Measurements from ENCODE around the gene AHI1. TPM values are rescaled to one million over a fixed set of nuclear protein-coding genes. Genes with fewer than 3 reads are reported as not detected.

AHI1 gene
- total and polyA plus RNA-seq, 10 of the 15 experiments (the other 5 are each of a cell fraction or from before 2014, with no cell fraction given) = 3.2 to 9.5 (median 4.6) TPM

DNA sequence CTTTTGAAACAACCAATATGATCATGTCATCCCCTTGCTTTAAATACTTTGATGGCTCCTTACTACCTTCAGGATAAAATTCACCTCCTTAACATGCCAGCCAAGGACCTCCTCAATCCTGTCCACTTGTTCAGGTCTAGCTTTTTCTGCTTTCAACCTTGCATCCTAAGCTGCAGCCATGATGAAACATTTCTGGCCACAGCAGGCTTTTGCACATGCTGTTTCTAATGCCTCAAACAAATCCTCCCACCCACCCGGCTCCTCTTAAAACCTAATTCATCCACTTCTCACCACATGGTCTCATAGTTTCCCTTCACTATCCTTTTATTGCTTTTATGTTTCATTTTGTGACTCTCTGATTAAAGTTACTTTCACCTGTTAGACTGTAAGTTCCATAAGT lies 191.9 kb downstream of the AHI1 start (continued):
- TF ChIP-seq, protein P1, sequence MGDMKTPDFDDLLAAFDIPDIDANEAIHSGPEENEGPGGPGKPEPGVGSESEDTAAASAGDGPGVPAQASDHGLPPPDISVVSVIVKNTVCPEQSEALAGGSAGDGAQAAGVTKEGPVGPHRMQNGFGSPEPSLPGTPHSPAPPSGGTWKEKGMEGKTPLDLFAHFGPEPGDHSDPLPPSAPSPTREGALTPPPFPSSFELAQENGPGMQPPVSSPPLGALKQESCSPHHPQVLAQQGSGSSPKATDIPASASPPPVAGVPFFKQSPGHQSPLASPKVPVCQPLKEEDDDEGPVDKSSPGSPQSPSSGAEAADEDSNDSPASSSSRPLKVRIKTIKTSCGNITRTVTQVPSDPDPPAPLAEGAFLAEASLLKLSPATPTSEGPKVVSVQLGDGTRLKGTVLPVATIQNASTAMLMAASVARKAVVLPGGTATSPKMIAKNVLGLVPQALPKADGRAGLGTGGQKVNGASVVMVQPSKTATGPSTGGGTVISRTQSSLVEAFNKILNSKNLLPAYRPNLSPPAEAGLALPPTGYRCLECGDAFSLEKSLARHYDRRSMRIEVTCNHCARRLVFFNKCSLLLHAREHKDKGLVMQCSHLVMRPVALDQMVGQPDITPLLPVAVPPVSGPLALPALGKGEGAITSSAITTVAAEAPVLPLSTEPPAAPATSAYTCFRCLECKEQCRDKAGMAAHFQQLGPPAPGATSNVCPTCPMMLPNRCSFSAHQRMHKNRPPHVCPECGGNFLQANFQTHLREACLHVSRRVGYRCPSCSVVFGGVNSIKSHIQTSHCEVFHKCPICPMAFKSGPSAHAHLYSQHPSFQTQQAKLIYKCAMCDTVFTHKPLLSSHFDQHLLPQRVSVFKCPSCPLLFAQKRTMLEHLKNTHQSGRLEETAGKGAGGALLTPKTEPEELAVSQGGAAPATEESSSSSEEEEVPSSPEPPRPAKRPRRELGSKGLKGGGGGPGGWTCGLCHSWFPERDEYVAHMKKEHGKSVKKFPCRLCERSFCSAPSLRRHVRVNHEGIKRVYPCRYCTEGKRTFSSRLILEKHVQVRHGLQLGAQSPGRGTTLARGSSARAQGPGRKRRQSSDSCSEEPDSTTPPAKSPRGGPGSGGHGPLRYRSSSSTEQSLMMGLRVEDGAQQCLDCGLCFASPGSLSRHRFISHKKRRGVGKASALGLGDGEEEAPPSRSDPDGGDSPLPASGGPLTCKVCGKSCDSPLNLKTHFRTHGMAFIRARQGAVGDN (IDR thresholded peaks at IDR 0.05) = no peak
- no peak for TF ChIP-seq EP300 (IDR thresholded peaks at IDR 0.05; ENCODE audit: borderline replicate concordance in 1 of 2, control insufficient read depth in 1 of 2, low read depth in 2 of 2, low read length in 2 of 2)
- TF ChIP-seq KDM1A (IDR thresholded peaks at IDR 0.05; ENCODE audit: borderline replicate concordance) = no peak
- TF ChIP-seq RAD51 (IDR thresholded peaks at IDR 0.05) = no peak

DNA sequence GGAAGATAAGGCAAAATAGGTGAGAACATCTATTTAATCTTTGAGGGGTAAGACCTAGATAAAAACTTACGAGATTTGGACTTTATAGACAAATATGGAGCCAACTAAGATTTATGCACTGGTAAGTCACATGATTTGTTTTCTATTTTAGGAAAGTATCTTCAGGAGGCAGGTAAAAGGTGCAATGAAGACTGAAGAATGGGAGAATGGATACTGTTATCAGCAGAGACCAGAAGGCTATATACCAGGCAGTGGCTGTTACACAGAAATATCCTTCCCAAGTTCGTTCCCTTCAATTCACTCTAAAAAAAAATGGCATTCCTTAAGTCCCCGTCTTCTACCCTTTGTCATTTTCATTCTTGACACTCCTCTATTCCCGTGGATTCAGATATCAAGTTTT lies 192.7 kb downstream of the AHI1 start:
- in situ Hi-C loops (cut with MboI) = no loop called here
- POLR2A ChIA-PET = no interaction called here

More for the DNA sequence above, 192.7 kb downstream of the AHI1 start:
- ChIA-PET SMC1A (ENCODE audit: uncharacterized antibody, unreplicated experiment) (interaction anchor here (1.0 kb wide), 1 partner anchor 84 kb away, joined by 3 read pairs; no protein-coding TSS in a partner anchor), CTCF (no interaction called here), RAD21 (ENCODE audit: unreplicated experiment) (no interaction called here)
- H3K4me1 ChIP-seq (ENCODE audit: control insufficient read depth, insufficient read depth, low read length) = no peaks in the 10 kb centered on the region
- H3K9ac ChIP-seq (ENCODE audit: control insufficient read depth, insufficient read depth, low read length) = no peak overlapping the region
- no peaks in the 10 kb centered on the region for H4K20me1 ChIP-seq (ENCODE audit: control insufficient read depth, insufficient read depth)
- H3K27me3 ChIP-seq (replicated peaks in 1 of 2; ENCODE audit: control insufficient read depth in 2 of 2, insufficient read depth in 2 of 2, low read length in 1 of 2) = no peaks in the 10 kb centered on the region
- H3K4me2 ChIP-seq (ENCODE audit: control insufficient read depth, insufficient read depth) = no peak overlapping the region
- H3K9me3 ChIP-seq (replicated peaks; ENCODE audit: control insufficient read depth, insufficient read depth, low read length) = no peaks in the 10 kb centered on the region
- BruUV-seq (replicated peaks) = no TSS peak
- ATAC-seq = no peak
- TF ChIP-seq CREB1 (IDR thresholded peaks at IDR 0.05; ENCODE audit: low read depth) (no peak), IRF4 (IDR thresholded peaks at IDR 0.05; ENCODE audit: low read depth, low read length) (no peak), SMC3 (IDR thresholded peaks at IDR 0.05; ENCODE audit: borderline replicate concordance, low read length) (no peak), SMAD1 (IDR thresholded peaks at IDR 0.05; ENCODE audit: low read depth, partially characterized antibody) (no peak), YY1 (IDR thresholded peaks at IDR 0.05; ENCODE audit: low read depth, low read length) (no peak), IKZF2 (IDR thresholded peaks at IDR 0.05) (no peak), ZNF24 (IDR thresholded peaks at IDR 0.05) (no peak)
- TF ChIP-seq, protein P2, sequence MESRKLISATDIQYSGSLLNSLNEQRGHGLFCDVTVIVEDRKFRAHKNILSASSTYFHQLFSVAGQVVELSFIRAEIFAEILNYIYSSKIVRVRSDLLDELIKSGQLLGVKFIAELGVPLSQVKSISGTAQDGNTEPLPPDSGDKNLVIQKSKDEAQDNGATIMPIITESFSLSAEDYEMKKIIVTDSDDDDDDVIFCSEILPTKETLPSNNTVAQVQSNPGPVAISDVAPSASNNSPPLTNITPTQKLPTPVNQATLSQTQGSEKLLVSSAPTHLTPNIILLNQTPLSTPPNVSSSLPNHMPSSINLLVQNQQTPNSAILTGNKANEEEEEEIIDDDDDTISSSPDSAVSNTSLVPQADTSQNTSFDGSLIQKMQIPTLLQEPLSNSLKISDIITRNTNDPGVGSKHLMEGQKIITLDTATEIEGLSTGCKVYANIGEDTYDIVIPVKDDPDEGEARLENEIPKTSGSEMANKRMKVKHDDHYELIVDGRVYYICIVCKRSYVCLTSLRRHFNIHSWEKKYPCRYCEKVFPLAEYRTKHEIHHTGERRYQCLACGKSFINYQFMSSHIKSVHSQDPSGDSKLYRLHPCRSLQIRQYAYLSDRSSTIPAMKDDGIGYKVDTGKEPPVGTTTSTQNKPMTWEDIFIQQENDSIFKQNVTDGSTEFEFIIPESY (IDR thresholded peaks at IDR 0.05) = no peak
- TF ChIP-seq, protein P3, sequence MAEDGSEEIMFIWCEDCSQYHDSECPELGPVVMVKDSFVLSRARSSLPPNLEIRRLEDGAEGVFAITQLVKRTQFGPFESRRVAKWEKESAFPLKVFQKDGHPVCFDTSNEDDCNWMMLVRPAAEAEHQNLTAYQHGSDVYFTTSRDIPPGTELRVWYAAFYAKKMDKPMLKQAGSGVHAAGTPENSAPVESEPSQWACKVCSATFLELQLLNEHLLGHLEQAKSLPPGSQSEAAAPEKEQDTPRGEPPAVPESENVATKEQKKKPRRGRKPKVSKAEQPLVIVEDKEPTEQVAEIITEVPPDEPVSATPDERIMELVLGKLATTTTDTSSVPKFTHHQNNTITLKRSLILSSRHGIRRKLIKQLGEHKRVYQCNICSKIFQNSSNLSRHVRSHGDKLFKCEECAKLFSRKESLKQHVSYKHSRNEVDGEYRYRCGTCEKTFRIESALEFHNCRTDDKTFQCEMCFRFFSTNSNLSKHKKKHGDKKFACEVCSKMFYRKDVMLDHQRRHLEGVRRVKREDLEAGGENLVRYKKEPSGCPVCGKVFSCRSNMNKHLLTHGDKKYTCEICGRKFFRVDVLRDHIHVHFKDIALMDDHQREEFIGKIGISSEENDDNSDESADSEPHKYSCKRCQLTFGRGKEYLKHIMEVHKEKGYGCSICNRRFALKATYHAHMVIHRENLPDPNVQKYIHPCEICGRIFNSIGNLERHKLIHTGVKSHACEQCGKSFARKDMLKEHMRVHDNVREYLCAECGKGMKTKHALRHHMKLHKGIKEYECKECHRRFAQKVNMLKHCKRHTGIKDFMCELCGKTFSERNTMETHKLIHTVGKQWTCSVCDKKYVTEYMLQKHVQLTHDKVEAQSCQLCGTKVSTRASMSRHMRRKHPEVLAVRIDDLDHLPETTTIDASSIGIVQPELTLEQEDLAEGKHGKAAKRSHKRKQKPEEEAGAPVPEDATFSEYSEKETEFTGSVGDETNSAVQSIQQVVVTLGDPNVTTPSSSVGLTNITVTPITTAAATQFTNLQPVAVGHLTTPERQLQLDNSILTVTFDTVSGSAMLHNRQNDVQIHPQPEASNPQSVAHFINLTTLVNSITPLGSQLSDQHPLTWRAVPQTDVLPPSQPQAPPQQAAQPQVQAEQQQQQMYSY (CRISPR knock-in tag; IDR thresholded peaks at IDR 0.05) = no peak
- 91% methylated on average over 4 of the region's 4 CpGs for WGBS (ENCODE audit: insufficient coverage, insufficient replicate concordance, low lambda C conversion rate, missing lambda C conversion rate)
- H3K27ac ChIP-seq (ENCODE audit: control insufficient read depth, insufficient read depth) = no peak overlapping the region
- H2AFZ ChIP-seq (ENCODE audit: control insufficient read depth, low read depth, low read length) = no peak overlapping the region
- H3K36me3 ChIP-seq (ENCODE audit: control insufficient read depth in 2 of 2, insufficient read depth in 2 of 2, low read length in 1 of 2) = no peaks in the 10 kb centered on the region
- FAIRE-seq = no peak
- no peaks in the 10 kb centered on the region for H3K79me2 ChIP-seq (ENCODE audit: control insufficient read depth, insufficient read depth, low read length)
- intact Hi-C loops (cut with micrococcal nuclease; ENCODE audit: unreplicated experiment) = no loop called here
- DNase-seq (ENCODE audit: low read depth, low spot score) = no peak
- no peak overlapping the region for H3K4me3 ChIP-seq

Measured in GM12878 (cell line).